Sigmoid colon (tissue), 7 donors: ENCODE measurements around the gene TSEN34. TPM values are rescaled to one million over a fixed set of nuclear protein-coding genes. Genes with fewer than 3 reads are reported as not detected.

Experiments
- DNase-seq: peaks from one replicate; pipeline ENCODE4 v3.0.0-alpha.2; 2019
- H3K27ac ChIP-seq, 4 donors: fragments of 200-600 bp; sonication (generic); one replicate each; pipeline ENCODE4 v1.5.1; 2016 to 2019; ENCODE audit warnings: mild to moderate bottlenecking in 1 of 4
- H3K27me3 ChIP-seq, 3 donors: fragments of 200-600 bp; sonication (generic); one replicate each; pipeline ENCODE4 v1.5.1; 2019; ENCODE audit warnings: mild to moderate bottlenecking in 1 of 3
- H3K36me3 ChIP-seq, 4 donors: fragments of 200-600 bp; sonication (generic); one replicate each; pipeline ENCODE4 v1.5.1; 2016 to 2019
- H3K4me1 ChIP-seq, 4 donors: fragments of 200-600 bp; sonication (generic); one replicate each; pipeline ENCODE4 v1.5.1; 2017 to 2019
- H3K4me3 ChIP-seq, 4 donors: fragments of 200-600 bp; sonication (generic); one replicate each; pipeline ENCODE4 v1.5.1; 2017 to 2019; ENCODE audit warnings: mild to moderate bottlenecking in 2 of 4, moderate library complexity in 1 of 4
- H3K9me3 ChIP-seq, 4 donors: fragments of 200-600 bp in 3 of 4; sonication (generic) in 3 of 4; one replicate each; pipeline versions ENCODE4 v1.5.1 to v1.6.1; 2013 to 2019
- EP300 ChIP-seq, 4 donors: sonication (generic); formaldehyde crosslinking; IDR thresholded peaks; one replicate each; pipeline ENCODE4 v1.6.1; 2017; ENCODE audit warnings: antibody characterized with exemption in 4 of 4
- POLR2A ChIP-seq, 2 donors: fragments of 450-650 bp; IDR thresholded peaks; one replicate each; pipeline ENCODE4 v1.6.1; 2016; ENCODE audit warnings: antibody characterized with exemption in 2 of 2, mild to moderate bottlenecking in 2 of 2, moderate library complexity in 2 of 2
- POLR2AphosphoS5 ChIP-seq, 4 donors: sonication (generic); formaldehyde crosslinking; IDR thresholded peaks; one replicate each; pipeline ENCODE4 v1.6.1; 2017; ENCODE audit warnings: antibody characterized with exemption in 4 of 4
- whole genome bisulfite sequencing, 2 donors: extraction: QIAGEN DNeasy Blood & Tissue Kit; methylation state at CpG; one replicate each; pipeline ENCODE4 v1.1.7; 2013; 5-methylcytosine and 5-hydroxymethylcytosine counted together
- intact Hi-C: fragments of 100-400 bp; cut with DNase I; formaldehyde crosslinking; loops from one replicate; pipeline ENCODE4 v1.15.1; 2023
- polyA plus RNA-seq, 3 donors: library from polyadenylated mRNA; stranded (reverse); fragments of 200-250 nt; gene quantifications; one replicate each; pipeline ENCODE4 v1.2.3, GENCODE V29; 2013
- total RNA-seq, 4 donors: library from RNA; depleted of rRNA; stranded (reverse); fragments of >200 nt; gene quantifications; one replicate each; pipeline ENCODE4 v1.1.0, GENCODE V29; 2016
- TF ChIP-seq, protein P1 (sequence below), 4 experiments: fragments of 450-650 bp in 3 of 4; fragments of 200-600 bp in 1 of 4; IDR thresholded peaks; one replicate each; pipeline ENCODE4 v1.5.1; 2016 to 2019; ENCODE audit warnings: antibody characterized with exemption in 4 of 4, mild to moderate bottlenecking in 3 of 4, moderate library complexity in 2 of 4
- donor health status: healthy with polysubstance abuse.
- donor health status: Bipolar disorder and iron deficiency.
- donor health status: healthy.

TSEN34 gene
- total and polyA plus RNA-seq, 7 donors = 41.5 to 80.9 (median 52.5) TPM

DNA sequence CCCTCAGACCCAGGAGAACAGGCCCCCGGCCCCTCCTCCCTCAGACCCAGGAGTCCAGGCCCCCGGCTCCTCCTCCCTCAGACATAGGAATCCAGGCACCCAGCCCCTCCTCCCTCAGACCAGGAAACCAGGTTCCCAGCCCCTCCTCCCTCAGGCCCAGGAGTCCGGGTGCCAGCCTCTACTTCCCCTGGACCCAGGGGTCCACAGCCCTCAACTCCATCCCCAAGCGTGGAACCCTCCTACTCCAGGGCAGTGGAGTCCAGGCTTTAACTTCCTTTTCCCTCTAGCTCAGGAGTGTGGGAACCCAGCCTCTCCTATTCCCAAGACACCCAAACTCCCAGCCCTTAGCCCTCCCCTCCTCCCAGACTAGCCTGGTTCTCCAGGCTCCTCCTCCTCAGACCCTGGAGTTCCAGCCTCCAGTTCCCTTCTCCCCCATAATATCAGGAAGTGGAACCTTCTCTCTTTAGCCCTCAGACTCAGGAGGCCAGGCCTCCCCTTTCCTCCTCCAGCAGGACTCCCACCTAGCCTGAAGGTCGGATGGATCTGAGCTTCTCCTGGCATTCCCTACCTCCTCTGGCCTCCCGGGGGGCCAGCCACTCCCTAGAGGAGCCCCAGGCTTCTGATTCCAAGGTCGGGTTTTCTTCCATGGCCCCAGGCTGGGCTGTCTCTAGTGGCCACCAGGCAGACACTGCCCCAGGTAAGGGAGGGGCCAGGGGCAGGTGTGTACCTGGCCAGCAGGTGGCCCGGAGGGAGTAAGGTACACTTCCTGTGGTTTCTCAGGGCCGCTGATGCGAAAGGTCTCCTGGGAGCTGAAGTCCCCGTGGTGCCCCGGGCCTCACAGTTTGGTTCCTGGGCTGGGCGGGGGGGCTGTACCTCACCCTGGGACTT lies 18.4 kb upstream of the TSEN34 start, which contains the start of gene TMC4:
Gene TMC4 (minus strand): TSS at position 690 of the 888 bp plus-strand sequence. CDS start 43 bp downstream, at position 647.
- Histone ChIP-seq H3K4me1 (peaks cover 0 to 6% (median 2%) of the 10 kb centered on the region in 4 donors), H3K27ac (peak within 1 kb of the TSS in 1 of 4 donors; percentile 36)
- WGBS, 2 donors = 4 to 17% methylated on average over 13 of the region's 13 CpGs

DNA sequence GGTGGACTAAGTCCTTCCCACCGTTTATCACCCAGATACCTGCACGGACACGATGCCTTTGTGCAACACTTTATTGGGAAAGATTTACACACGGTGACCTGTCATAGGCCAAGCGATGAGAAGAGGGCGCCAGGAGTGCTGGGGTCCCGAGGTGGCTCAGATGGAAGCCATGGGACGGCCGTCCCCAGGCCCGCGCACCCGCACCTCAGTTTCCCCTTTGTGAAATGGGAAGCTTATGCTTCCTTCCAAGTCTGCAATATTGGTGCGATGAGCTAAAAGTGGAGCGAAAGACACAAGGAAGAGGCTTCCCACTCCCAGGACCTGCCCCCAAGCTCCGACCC lies 17.8 kb upstream of the TSEN34 start:
- Histone ChIP-seq H3K4me1 (peaks cover 0 to 2% (median under 1%) of the 10 kb centered on the region in 4 donors), H3K27me3 (peaks cover 7 to 21% (median 15%) of the 10 kb centered on the region in 3 donors), H3K4me3 (no peak overlapping the region), H3K9me3 (no peaks in the 10 kb centered on the region), H3K36me3 (peaks cover 0 to 3% (median under 1%) of the 10 kb centered on the region in 4 donors), H3K27ac (no peak overlapping the region)
- TF ChIP-seq, protein P1, sequence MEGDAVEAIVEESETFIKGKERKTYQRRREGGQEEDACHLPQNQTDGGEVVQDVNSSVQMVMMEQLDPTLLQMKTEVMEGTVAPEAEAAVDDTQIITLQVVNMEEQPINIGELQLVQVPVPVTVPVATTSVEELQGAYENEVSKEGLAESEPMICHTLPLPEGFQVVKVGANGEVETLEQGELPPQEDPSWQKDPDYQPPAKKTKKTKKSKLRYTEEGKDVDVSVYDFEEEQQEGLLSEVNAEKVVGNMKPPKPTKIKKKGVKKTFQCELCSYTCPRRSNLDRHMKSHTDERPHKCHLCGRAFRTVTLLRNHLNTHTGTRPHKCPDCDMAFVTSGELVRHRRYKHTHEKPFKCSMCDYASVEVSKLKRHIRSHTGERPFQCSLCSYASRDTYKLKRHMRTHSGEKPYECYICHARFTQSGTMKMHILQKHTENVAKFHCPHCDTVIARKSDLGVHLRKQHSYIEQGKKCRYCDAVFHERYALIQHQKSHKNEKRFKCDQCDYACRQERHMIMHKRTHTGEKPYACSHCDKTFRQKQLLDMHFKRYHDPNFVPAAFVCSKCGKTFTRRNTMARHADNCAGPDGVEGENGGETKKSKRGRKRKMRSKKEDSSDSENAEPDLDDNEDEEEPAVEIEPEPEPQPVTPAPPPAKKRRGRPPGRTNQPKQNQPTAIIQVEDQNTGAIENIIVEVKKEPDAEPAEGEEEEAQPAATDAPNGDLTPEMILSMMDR (IDR thresholded peaks at IDR 0.05) = no peak
- TF ChIP-seq EP300 (IDR thresholded peaks at IDR 0.05) (no peak), POLR2A (IDR thresholded peaks at IDR 0.05) (no peak), POLR2AphosphoS5 (IDR thresholded peaks at IDR 0.05) (no peak)
- intact Hi-C loops = no loop called here
- 34 to 44% methylated on average over 15 of the region's 15 CpGs for WGBS, 2 donors
- DNase-seq = no peak

More for the DNA sequence above, 18.4 kb upstream of the TSEN34 start, which contains the start of gene TMC4:
- H3K9me3 ChIP-seq = no peaks in the 10 kb centered on the region
- H3K36me3 ChIP-seq = no peaks in the 10 kb centered on the region
- H3K4me3 ChIP-seq = no peak within 1 kb of the TSS
- intact Hi-C loops = no loop called here
- TF ChIP-seq POLR2A (IDR thresholded peaks at IDR 0.05) (peak in 1 of 2 donors; percentile 53), EP300 (IDR thresholded peaks at IDR 0.05) (no peak), POLR2AphosphoS5 (IDR thresholded peaks at IDR 0.05) (no peak)
- TF ChIP-seq, protein P1 (IDR thresholded peaks at IDR 0.05) = peak in 1 of 4 experiments; percentile 54
- H3K27me3 ChIP-seq = peaks cover 7 to 27% (median 15%) of the 10 kb centered on the region in 3 donors
- DNase-seq = no peak

DNA sequence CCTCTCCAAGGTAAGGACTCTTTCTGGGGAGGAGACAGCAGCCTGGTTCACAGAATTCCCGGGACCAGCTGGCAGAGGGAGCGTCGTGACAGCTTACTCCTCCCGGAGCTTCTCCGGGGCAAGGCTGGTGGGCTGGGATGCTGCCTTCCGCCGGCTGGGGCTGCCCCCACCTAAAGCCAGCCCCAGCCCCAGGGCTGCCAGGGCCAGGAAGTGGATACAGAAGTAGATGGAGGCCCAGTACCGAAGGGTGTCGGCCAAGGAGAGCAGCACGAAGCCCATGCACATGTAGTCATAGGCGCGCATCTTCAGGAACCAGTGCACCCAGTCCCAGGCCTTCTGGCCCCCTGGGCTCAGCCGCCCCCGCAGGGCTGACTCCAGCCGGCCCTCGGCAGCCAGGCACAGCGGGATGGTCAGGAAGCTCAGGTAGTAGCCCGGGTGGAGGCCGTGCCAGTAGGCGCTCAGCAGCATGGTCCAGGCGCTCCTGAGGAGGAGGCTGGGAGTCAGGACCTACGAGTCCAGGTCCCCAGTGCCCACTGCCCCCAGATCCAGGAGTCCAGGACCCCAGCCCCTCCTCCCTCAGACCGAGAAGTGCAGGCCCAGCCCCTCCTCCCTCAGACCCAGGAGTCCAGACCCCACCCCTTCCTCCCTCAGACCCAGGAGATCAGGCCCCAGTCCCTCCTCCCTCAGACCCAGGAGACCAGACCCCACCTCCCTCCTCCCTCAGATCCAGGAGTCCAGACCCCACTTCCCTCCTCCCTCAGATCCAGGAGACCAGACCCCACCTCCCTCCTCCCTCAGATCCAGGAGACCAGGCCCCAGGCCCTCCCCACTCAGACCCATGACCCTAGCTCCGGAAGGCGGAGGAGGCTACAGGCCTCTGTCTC lies 16.9 kb upstream of the TSEN34 start:
- 82 to 88% methylated on average over 25 of the region's 25 CpGs for WGBS, 2 donors
- Histone ChIP-seq H3K4me3 (no peak overlapping the region), H3K27me3 (peaks cover 7 to 20% (median 15%) of the 10 kb centered on the region in 3 donors), H3K36me3 (peaks cover 0 to 6% (median 1%) of the 10 kb centered on the region in 4 donors), H3K4me1 (no peaks in the 10 kb centered on the region), H3K27ac (no peak overlapping the region), H3K9me3 (no peaks in the 10 kb centered on the region)
- TF ChIP-seq POLR2AphosphoS5 (IDR thresholded peaks at IDR 0.05) (no peak), POLR2A (IDR thresholded peaks at IDR 0.05) (no peak), EP300 (IDR thresholded peaks at IDR 0.05) (no peak)
- TF ChIP-seq, protein P1 (IDR thresholded peaks at IDR 0.05) = no peak
- DNase-seq = no peak
- intact Hi-C loops = no loop called here

DNA sequence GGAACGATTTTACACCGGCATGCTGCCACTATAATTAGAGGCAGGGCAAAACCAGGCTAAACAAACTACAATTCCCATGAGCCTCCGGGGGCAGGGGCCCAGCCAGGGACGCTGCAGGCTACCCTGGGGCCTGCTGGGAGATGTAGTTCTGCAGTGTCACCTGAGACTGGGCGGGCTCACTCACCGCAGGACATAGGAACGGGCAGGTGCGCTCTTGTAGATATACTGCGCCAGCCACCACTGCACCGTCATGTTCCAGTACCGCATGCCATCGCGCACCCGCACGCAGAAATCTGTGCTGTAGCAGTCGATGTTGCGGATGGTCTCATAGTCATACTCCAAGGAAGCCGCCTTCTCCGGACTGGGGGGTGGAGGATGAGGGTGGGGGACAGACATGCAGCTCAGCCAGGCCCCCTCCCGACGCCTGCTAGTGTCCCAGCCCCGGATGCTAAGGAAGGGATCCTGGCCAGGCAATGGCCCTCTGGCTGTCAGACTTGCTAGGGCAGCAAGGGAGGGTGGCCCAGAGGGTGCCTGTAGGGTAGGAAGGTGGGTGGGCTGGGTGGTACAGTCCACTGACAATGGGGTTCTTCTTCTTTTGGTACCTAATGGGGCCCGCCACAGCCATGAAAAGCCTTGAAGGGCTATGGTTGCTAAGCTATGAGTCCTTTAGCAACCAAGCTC lies 12.4 kb upstream of the TSEN34 start:
- no peak for TF ChIP-seq EP300 (IDR thresholded peaks at IDR 0.05)
- TF ChIP-seq POLR2A (IDR thresholded peaks at IDR 0.05) = no peak
- no peak for TF ChIP-seq POLR2AphosphoS5 (IDR thresholded peaks at IDR 0.05)
- TF ChIP-seq, protein P1 (IDR thresholded peaks at IDR 0.05) = no peak
- intact Hi-C loops = no loop called here
- no peak for DNase-seq
- no peak overlapping the region for H3K27ac ChIP-seq
- H3K4me1 ChIP-seq = no peaks in the 10 kb centered on the region
- H3K27me3 ChIP-seq = peaks cover 0 to 5% (median 3%) of the 10 kb centered on the region in 3 donors
- WGBS, 2 donors = 87 to 88% methylated on average over 23 of the region's 23 CpGs
- H3K9me3 ChIP-seq = no peaks in the 10 kb centered on the region
- H3K4me3 ChIP-seq = no peak overlapping the region
- peaks cover 0 to 33% (median 9%) of the 10 kb centered on the region in 4 donors for H3K36me3 ChIP-seq
